ENCODE results near the gene MBD1.
"Not testable (repeated sequence)": the region's sequence is repeated elsewhere in the genome, so short reads cannot be mapped to it uniquely, and the experiment has no call there.

Gene MBD1

GRCh38 chr18:50281295-50281971, at the start of gene MBD1:
MBD1 (minus strand) TSS chr18:50281523; CDS start chr18:50279992, 1,531 bp downstream.
- peak; percentile 97 for DNase-seq

GRCh38 chr18:50330176-50330575, 48.9 kb upstream of the MBD1 start:
- DNase-seq, result no peak

GRCh38 chr18:50327983-50328382, 46.7 kb upstream of the MBD1 start:
- no peak for DNase-seq

GRCh38 chr18:50320719-50321118, 39.4 kb upstream of the MBD1 start:
- no peak for DNase-seq

- DNase-seq, result no peak
Observed at GRCh38 chr18:50315100-50315871, 34.0 kb upstream of the MBD1 start.

- DNase-seq, result no peak
Observed at GRCh38 chr18:50313873-50314460, 32.6 kb upstream of the MBD1 start.

GRCh38 chr18:50313031-50313607, 31.8 kb upstream of the MBD1 start:
- DNase-seq, result no peak

- no peak for DNase-seq
Observed at GRCh38 chr18:50312296-50313030, 31.1 kb upstream of the MBD1 start.

- DNase-seq, result no peak
Observed at GRCh38 chr18:50311650-50312049, 30.3 kb upstream of the MBD1 start.

- DNase-seq, result no peak
Observed at GRCh38 chr18:50310080-50310479, 28.8 kb upstream of the MBD1 start.

- not testable (repeated sequence) for DNase-seq
Observed at GRCh38 chr18:50308851-50309250, 27.5 kb upstream of the MBD1 start.

- DNase-seq, result peak; percentile 90
Observed at GRCh38 chr18:50307738-50308470, 26.6 kb upstream of the MBD1 start.

GRCh38 chr18:50307400-50307737, 26.0 kb upstream of the MBD1 start:
- no peak for DNase-seq

- no peak for DNase-seq
Observed at GRCh38 chr18:50306944-50307343, 25.6 kb upstream of the MBD1 start.

GRCh38 chr18:50301074-50301473, 19.8 kb upstream of the MBD1 start:
- DNase-seq, result no peak

- no peak for DNase-seq
Observed at GRCh38 chr18:50299626-50300388, 18.5 kb upstream of the MBD1 start.

GRCh38 chr18:50298443-50299284, 17.3 kb upstream of the MBD1 start:
- DNase-seq, result no peak

- DNase-seq, result peak; percentile 68
Observed at GRCh38 chr18:50297621-50298442, 16.5 kb upstream of the MBD1 start.

- no peak for DNase-seq
Observed at GRCh38 chr18:50293039-50293438, 11.7 kb upstream of the MBD1 start.

- DNase-seq, result no peak
Observed at GRCh38 chr18:50289108-50289443, 7.8 kb upstream of the MBD1 start.

All from activated naive CD4-positive, alpha-beta T cell treated with Interleukin-2 at 50 U/mL for 16 hours (primary cell).